Mesothelial cell of epicardium (in vitro differentiated cells): ENCODE data around the gene FLNB. TPM values are rescaled to one million over a fixed set of nuclear protein-coding genes. Genes with fewer than 3 reads are reported as not detected.

Experiments
- DNase-seq, 2 experiments: peaks; one replicate each; pipeline ENCODE4 v3.0.0; 2021; ENCODE audit warnings: low spot score in 2 of 2; ENCODE audit not compliant: unreplicated experiment in 2 of 2
- H3K27ac Mint-ChIP-seq: 2 replicates; pipeline ENCODE4 v1.8.0; 2021; ENCODE audit warnings: mixed read lengths
- H3K27me3 Mint-ChIP-seq: 2 replicates; pipeline ENCODE4 v1.8.0; 2021; ENCODE audit warnings: low read depth, mixed read lengths
- H3K36me3 Mint-ChIP-seq: 2 replicates; pipeline ENCODE4 v1.8.0; 2021; ENCODE audit warnings: mixed read lengths
- H3K4me1 Mint-ChIP-seq: 2 replicates; pipeline ENCODE4 v1.8.0; 2021; ENCODE audit warnings: mixed read lengths
- H3K4me3 Mint-ChIP-seq: 2 replicates; pipeline ENCODE4 v1.8.0; 2021; ENCODE audit warnings: mild to moderate bottlenecking, moderate library complexity, mixed read lengths
- H3K9me3 Mint-ChIP-seq: 2 replicates; pipeline ENCODE4 v1.8.0; 2021; ENCODE audit warnings: mixed read lengths
- total RNA-seq: library from RNA; stranded (reverse); gene quantifications from 3 replicates; pipeline ENCODE4 v1.2.1, GENCODE V29; 2021
- TF ChIP-seq, protein P1 (sequence below): fragments of 200-600 bp; sonication (generic); IDR thresholded peaks from one replicate; pipeline ENCODE4 v1.5.0; 2021; ENCODE audit warnings: antibody characterized with exemption; ENCODE audit not compliant: unreplicated experiment

The FLNB gene
- total RNA-seq, 1 donor from 2014 or later, result 190 TPM

DNA sequence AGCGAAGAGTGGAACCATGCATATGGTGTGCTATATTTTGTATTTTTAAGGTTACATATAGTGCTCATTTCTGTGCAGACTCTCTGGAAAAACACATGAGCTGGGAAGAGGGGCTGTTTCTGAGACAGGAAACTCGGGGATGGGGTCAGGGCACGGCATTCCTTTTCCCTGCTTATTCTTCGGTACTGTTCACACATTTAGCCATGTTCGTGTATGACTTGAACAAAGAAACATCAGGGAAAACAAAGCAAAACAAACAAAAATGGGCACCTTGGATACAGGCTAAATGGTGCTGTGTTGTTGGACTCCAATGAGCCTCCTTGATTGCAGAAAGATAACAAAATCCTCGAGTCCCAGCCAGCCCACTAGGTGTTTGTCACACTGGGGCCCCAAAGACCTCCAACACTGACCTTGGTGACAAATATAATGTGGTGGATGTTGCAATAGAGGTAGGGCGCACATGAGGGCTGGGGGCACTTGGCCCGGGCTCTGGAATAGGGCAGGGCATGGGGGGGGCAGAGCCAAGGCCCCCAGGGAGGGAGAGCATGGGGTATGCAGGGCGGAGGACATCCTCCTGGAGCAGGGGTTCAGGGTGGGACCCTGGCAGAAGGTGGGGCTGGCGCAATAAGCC is 183.3 kb downstream of the FLNB start:
- no peaks in the 10 kb centered on the region for H3K27me3 Mint-ChIP-seq
- no peaks in the 10 kb centered on the region for H3K36me3 Mint-ChIP-seq
- no peak overlapping the region for H3K27ac Mint-ChIP-seq
- H3K9me3 Mint-ChIP-seq, result no peaks in the 10 kb centered on the region
- no peaks in the 10 kb centered on the region for H3K4me1 Mint-ChIP-seq
- DNase-seq, result no peak
- H3K4me3 Mint-ChIP-seq, result no peak overlapping the region
- TF ChIP-seq, protein P1, sequence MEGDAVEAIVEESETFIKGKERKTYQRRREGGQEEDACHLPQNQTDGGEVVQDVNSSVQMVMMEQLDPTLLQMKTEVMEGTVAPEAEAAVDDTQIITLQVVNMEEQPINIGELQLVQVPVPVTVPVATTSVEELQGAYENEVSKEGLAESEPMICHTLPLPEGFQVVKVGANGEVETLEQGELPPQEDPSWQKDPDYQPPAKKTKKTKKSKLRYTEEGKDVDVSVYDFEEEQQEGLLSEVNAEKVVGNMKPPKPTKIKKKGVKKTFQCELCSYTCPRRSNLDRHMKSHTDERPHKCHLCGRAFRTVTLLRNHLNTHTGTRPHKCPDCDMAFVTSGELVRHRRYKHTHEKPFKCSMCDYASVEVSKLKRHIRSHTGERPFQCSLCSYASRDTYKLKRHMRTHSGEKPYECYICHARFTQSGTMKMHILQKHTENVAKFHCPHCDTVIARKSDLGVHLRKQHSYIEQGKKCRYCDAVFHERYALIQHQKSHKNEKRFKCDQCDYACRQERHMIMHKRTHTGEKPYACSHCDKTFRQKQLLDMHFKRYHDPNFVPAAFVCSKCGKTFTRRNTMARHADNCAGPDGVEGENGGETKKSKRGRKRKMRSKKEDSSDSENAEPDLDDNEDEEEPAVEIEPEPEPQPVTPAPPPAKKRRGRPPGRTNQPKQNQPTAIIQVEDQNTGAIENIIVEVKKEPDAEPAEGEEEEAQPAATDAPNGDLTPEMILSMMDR, result no peak

DNA sequence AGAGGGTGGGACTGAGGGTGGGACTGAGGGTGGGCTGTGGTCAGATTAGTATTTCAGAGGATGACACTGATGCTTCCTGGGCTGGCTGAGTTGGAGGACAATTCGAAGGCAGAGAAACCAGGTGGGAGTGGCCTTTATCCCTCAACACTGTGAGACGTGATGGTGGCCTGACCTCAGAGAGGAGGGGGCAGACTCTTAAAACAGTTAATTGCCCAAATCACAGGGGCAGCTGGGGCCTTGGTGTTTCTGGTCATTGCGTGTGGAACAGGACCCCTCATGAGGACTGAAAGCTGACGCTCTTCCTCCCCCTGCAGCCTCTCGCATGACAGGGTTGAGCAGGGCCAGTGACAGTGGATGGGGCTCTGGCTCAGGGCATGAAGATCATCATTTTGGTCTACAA is 183.8 kb downstream of the FLNB start:
- Mint-ChIP-seq H3K4me1 (no peaks in the 10 kb centered on the region), H3K4me3 (no peak overlapping the region), H3K27me3 (no peaks in the 10 kb centered on the region), H3K9me3 (no peaks in the 10 kb centered on the region), H3K36me3 (no peaks in the 10 kb centered on the region), H3K27ac (no peak overlapping the region)
- no peak for DNase-seq
- TF ChIP-seq, protein P1, result no peak

DNA sequence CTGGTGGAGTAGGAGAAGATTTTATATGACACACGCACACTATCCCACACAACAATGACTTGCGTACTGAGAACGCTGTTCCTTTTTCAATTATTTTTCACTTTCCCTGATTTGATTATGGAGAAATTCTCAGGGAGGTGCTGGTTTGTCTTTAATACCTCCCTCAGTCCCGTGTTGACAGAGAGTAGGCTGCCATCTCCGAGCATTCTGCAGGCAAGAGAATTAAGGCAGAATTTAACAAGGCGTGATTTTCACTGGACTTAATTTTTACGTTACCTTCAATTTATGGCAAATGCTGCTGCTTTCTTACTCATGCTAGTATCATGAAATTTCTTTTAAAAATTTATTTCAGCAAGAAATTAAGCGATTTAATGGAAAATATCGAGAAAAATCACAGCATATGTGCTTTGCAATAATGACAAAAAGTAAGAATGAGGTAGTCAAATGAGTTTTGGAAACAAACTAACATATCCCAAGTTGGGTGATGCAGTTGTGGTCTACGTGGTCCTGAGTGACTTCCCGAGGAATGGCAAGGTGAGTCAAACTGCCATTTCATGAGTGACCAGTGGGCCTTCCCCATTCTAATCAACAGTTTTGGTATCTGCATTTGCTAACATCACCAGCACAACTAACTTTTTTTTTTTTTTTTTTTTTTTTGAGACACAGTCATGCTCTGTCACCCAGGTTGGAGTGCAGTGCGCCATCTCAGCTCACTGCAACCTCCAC is 185.6 kb downstream of the FLNB start:
- Mint-ChIP-seq H3K27ac (no peak overlapping the region), H3K27me3 (no peaks in the 10 kb centered on the region), H3K36me3 (no peaks in the 10 kb centered on the region), H3K9me3 (no peaks in the 10 kb centered on the region), H3K4me3 (no peak overlapping the region), H3K4me1 (no peaks in the 10 kb centered on the region)
- no peak for DNase-seq
- TF ChIP-seq, protein P1, result no peak

DNA sequence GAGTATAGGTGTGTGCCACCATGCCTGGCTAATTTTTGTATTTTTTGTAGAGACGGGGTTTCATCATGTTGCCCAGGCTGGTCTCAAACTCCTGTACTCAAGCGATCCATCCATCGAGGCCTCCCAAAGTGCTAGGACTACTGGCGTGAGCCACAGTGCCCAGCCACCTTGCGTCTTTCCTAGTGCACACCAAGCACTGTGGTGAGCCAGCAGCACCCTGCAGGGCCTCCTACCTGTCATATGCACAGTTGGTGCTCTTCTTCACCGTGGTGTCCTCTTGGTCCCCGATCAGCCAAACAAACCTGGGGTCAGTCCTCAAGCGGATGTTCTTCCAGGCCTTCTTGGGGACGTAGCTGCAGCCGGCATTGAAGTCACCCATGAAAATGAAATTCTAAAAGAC is 189.4 kb downstream of the FLNB start:
- no peak for DNase-seq
- Mint-ChIP-seq H3K4me1 (no peaks in the 10 kb centered on the region), H3K27ac (no peak overlapping the region), H3K4me3 (no peak overlapping the region), H3K27me3 (no peaks in the 10 kb centered on the region), H3K9me3 (no peaks in the 10 kb centered on the region), H3K36me3 (no peaks in the 10 kb centered on the region)
- TF ChIP-seq, protein P1, result no peak

DNA sequence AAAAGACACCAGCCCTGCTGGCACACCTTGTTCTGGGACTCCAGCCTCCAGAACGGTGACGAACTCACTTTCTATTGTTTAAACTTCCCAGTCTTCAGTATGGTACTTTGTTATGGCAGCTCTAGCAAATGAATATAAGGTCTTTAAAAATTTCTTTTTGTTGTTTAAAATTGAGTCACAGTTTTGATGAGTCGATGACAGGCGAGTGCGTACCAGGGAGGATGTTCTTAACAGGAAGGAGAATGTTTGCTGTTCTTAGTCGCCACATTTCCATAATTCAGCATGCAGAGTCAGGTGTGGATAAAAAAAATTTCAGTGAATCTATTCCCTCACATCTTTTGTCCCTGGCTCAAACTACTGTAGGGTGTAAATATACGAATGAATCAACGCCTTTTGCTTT is 190.1 kb downstream of the FLNB start:
- DNase-seq, result no peak
- Mint-ChIP-seq H3K27me3 (no peaks in the 10 kb centered on the region), H3K4me1 (no peaks in the 10 kb centered on the region), H3K36me3 (no peaks in the 10 kb centered on the region), H3K9me3 (no peaks in the 10 kb centered on the region), H3K27ac (no peak overlapping the region), H3K4me3 (no peak overlapping the region)
- TF ChIP-seq, protein P1, result no peak
